GM21619 (cell line): ENCODE results near the gene FNDC7.
"Not testable (repeated sequence)": the region's sequence is repeated elsewhere in the genome, so short reads cannot be mapped to it uniquely, and the experiment has no call there.

Experiments used
- ATAC-seq: cut with Tn5 transposase; IDR thresholded peaks from one replicate; pipeline ENCODE4 v1.9.1; 2021; ENCODE audit not compliant: unreplicated experiment

Gene FNDC7

GRCh38 chr1:108712606-108713150 lies at the start of gene FNDC7:
TSS of gene FNDC7 (plus strand) at chr1:108712908. CDS start at chr1:108712934, 26 bp downstream.
- no peak for ATAC-seq

GRCh38 chr1:108663074-108663473 lies 49.6 kb upstream of the FNDC7 start:
- ATAC-seq, result no peak

- ATAC-seq, result no peak
Measured at GRCh38 chr1:108664481-108664880, 48.2 kb upstream of the FNDC7 start.

GRCh38 chr1:108665067-108665466 lies 47.6 kb upstream of the FNDC7 start:
- no peak for ATAC-seq

GRCh38 chr1:108665771-108666170 lies 46.9 kb upstream of the FNDC7 start:
- no peak for ATAC-seq

- not testable (repeated sequence) for ATAC-seq
Measured at GRCh38 chr1:108667422-108667821, 45.3 kb upstream of the FNDC7 start.

- ATAC-seq, result no peak
Measured at GRCh38 chr1:108668777-108669176, 43.9 kb upstream of the FNDC7 start.

GRCh38 chr1:108669679-108670078 lies 43.0 kb upstream of the FNDC7 start:
- ATAC-seq, result no peak

GRCh38 chr1:108670131-108670773 lies 42.5 kb upstream of the FNDC7 start:
- ATAC-seq, result no peak

- ATAC-seq, result no peak
Measured at GRCh38 chr1:108671143-108671542, 41.6 kb upstream of the FNDC7 start.

GRCh38 chr1:108678706-108679105 lies 34.0 kb upstream of the FNDC7 start:
- ATAC-seq, result no peak

GRCh38 chr1:108679586-108680213 lies 33.0 kb upstream of the FNDC7 start:
- ATAC-seq, result no peak

- ATAC-seq, result not testable (repeated sequence)
Measured at GRCh38 chr1:108681701-108682100, 31.0 kb upstream of the FNDC7 start.

- no peak for ATAC-seq
Measured at GRCh38 chr1:108685529-108685928, 27.2 kb upstream of the FNDC7 start.

GRCh38 chr1:108686614-108687313 lies 25.9 kb upstream of the FNDC7 start:
- no peak for ATAC-seq

- no peak for ATAC-seq
Measured at GRCh38 chr1:108691128-108691941, 21.4 kb upstream of the FNDC7 start.

GRCh38 chr1:108691942-108692723 lies 20.6 kb upstream of the FNDC7 start, which contains the start of gene PRPF38B:
TSS of gene PRPF38B (plus strand) at chr1:108692310. CDS start at chr1:108692592, 282 bp downstream.
- ATAC-seq, result peak; percentile 93

GRCh38 chr1:108692724-108693655 lies 19.7 kb upstream of the FNDC7 start:
- ATAC-seq, result peak; percentile 50

- ATAC-seq, result no peak
Measured at GRCh38 chr1:108695535-108695934, 17.2 kb upstream of the FNDC7 start.
